Endodermal cell (in vitro differentiated cells): ENCODE measurements around the gene RPL32. TPM values are rescaled to one million over a fixed set of nuclear protein-coding genes. Genes with fewer than 3 reads are reported as not detected.

ENCODE experiments used
- DNase-seq: peaks from one replicate; pipeline ENCODE4 v3.0.0-alpha.2; 2017
- H3K27ac ChIP-seq: 2 replicates; pipeline ENCODE4 v1.5.1; 2013; ENCODE audit warnings: mild to moderate bottlenecking, low read depth, low read length, moderate library complexity
- H3K27me3 ChIP-seq: 2 replicates; pipeline ENCODE4 v1.6.1; 2013; ENCODE audit warnings: mild to moderate bottlenecking, low read length, moderate library complexity; ENCODE audit not compliant: insufficient read depth, control insufficient read depth, poor library complexity, severe bottlenecking
- H3K36me3 ChIP-seq: 2 replicates; pipeline ENCODE4 v1.7.0; 2013; ENCODE audit warnings: mild to moderate bottlenecking, low read length, moderate library complexity; ENCODE audit not compliant: control insufficient read depth, insufficient read depth
- H3K4me1 ChIP-seq: one replicate; pipeline ENCODE4 v1.7.0; 2013; ENCODE audit warnings: low read length; ENCODE audit not compliant: control insufficient read depth, insufficient read depth
- H3K4me3 ChIP-seq: 2 replicates; pipeline ENCODE4 v1.5.1; 2013; ENCODE audit warnings: mild to moderate bottlenecking, low read length, moderate library complexity
- H3K9ac ChIP-seq: 2 replicates; pipeline ENCODE4 v1.6.1; 2013; ENCODE audit warnings: mild to moderate bottlenecking, low read length, moderate library complexity; ENCODE audit not compliant: poor library complexity, severe bottlenecking; ENCODE audit errors: extremely low read depth
- H3K9me3 ChIP-seq: 2 replicates; pipeline ENCODE4 v1.6.1; 2013; ENCODE audit warnings: mild to moderate bottlenecking, low read length, moderate library complexity; ENCODE audit not compliant: control insufficient read depth
- H3K27ac Mint-ChIP-seq: 2 replicates; pipeline ENCODE4 v1.8.0; 2020; ENCODE audit warnings: mixed read lengths
- H3K27me3 Mint-ChIP-seq: 2 replicates; pipeline ENCODE4 v1.8.0; 2021; ENCODE audit warnings: mild to moderate bottlenecking, mixed read lengths; ENCODE audit not compliant: insufficient read depth
- H3K36me3 Mint-ChIP-seq: 2 replicates; pipeline ENCODE4 v1.8.0; 2020; ENCODE audit warnings: low read depth, mixed read lengths
- H3K4me1 Mint-ChIP-seq: 2 replicates; pipeline ENCODE4 v1.8.0; 2020; ENCODE audit warnings: mixed read lengths
- H3K4me3 Mint-ChIP-seq: 2 replicates; pipeline ENCODE4 v1.8.0; 2020; ENCODE audit warnings: mild to moderate bottlenecking, moderate library complexity, mixed read lengths
- H3K9me3 Mint-ChIP-seq: 2 replicates; pipeline ENCODE4 v1.8.0; 2020; ENCODE audit warnings: mild to moderate bottlenecking, mixed read lengths
- WGBS, 2 experiments: methylation state at CpG; one replicate each; pipeline versions ENCODE4 v1.1.5 to v1.1.7; 2013; ENCODE audit warnings: missing lambda C conversion rate in 2 of 2, mixed read lengths in 1 of 2; ENCODE audit not compliant: insufficient coverage in 1 of 2, insufficient read length in 1 of 2; 5-methylcytosine and 5-hydroxymethylcytosine counted together
- total RNA-seq, 2 donors: library from RNA; stranded (reverse); fragmentation: NEBNext Ultra II Directional in 1 of 2; extraction: Animal tissue kit (Norgen Biotek cat#: 25700) in 1 of 2; gene quantifications; 2 replicates in 1 of 2; 3 replicates in 1 of 2; pipeline ENCODE4 v1.2.1, GENCODE V29; 2021
- TF ChIP-seq, protein P1 (sequence below): fragments of 200-600 bp; sonication (generic); conservative IDR thresholded peaks from 2 replicates; pipeline ENCODE4 v1.5.0; 2021; ENCODE audit warnings: antibody characterized with exemption, mild to moderate bottlenecking

RPL32 gene
- total RNA-seq, 2 donors from 2014 or later = 1,362 to 1,580 TPM

DNA sequence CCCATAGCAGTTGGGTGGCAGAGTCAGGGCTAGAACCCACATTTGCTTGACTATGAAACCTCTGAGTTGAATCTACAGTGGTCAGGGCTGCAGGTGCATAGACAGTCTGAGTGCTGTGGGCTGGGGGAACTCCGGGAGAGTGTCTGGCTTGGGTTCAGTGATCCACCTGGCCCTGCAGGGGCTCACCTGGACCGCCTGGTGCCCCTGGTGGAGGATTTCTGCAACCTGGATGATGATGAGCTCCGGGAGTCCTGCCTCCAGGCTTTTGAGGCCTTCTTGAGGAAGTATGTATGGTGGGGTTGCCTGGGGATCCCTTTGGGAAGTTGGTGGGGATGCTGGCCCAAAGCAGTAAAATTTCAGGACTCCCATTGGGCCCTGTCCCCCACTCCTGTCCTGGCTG, 28.6 kb downstream of the RPL32 start:
- no peak overlapping the region for H3K9ac ChIP-seq
- H3K27ac Mint-ChIP-seq = no peak overlapping the region
- no peaks in the 10 kb centered on the region for H3K9me3 Mint-ChIP-seq
- no peaks in the 10 kb centered on the region for H3K36me3 ChIP-seq
- H3K4me1 Mint-ChIP-seq = peaks cover 7% of the 10 kb centered on the region
- H3K27me3 Mint-ChIP-seq = peaks cover 10% of the 10 kb centered on the region
- H3K27me3 ChIP-seq = no peaks in the 10 kb centered on the region
- no peak overlapping the region for H3K4me3 ChIP-seq
- DNase-seq = no peak
- H3K27ac ChIP-seq = no peak overlapping the region
- no peak overlapping the region for H3K4me3 Mint-ChIP-seq
- 92% methylated on average over 3 of the region's 3 CpGs; no CpG with 5 or more reads in 1 of the 2 experiments for whole genome bisulfite sequencing, 2 experiments
- H3K9me3 ChIP-seq = no peaks in the 10 kb centered on the region
- H3K36me3 Mint-ChIP-seq = no peaks in the 10 kb centered on the region
- H3K4me1 ChIP-seq = no peaks in the 10 kb centered on the region
- TF ChIP-seq, protein P1, sequence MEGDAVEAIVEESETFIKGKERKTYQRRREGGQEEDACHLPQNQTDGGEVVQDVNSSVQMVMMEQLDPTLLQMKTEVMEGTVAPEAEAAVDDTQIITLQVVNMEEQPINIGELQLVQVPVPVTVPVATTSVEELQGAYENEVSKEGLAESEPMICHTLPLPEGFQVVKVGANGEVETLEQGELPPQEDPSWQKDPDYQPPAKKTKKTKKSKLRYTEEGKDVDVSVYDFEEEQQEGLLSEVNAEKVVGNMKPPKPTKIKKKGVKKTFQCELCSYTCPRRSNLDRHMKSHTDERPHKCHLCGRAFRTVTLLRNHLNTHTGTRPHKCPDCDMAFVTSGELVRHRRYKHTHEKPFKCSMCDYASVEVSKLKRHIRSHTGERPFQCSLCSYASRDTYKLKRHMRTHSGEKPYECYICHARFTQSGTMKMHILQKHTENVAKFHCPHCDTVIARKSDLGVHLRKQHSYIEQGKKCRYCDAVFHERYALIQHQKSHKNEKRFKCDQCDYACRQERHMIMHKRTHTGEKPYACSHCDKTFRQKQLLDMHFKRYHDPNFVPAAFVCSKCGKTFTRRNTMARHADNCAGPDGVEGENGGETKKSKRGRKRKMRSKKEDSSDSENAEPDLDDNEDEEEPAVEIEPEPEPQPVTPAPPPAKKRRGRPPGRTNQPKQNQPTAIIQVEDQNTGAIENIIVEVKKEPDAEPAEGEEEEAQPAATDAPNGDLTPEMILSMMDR = peak; percentile 62

GRCh38 chr3:12810961-12811360, 30.4 kb downstream of the RPL32 start:
- Mint-ChIP-seq H3K27ac (no peak overlapping the region), H3K27me3 (peaks cover 10% of the 10 kb centered on the region), H3K36me3 (no peaks in the 10 kb centered on the region), H3K4me3 (peak overlapping the region; percentile 42), H3K4me1 (peaks cover 7% of the 10 kb centered on the region), H3K9me3 (no peaks in the 10 kb centered on the region)
- TF ChIP-seq, protein P1 = no peak
- Histone ChIP-seq H3K27me3 (no peaks in the 10 kb centered on the region), H3K36me3 (no peaks in the 10 kb centered on the region), H3K4me1 (no peaks in the 10 kb centered on the region), H3K9me3 (no peaks in the 10 kb centered on the region), H3K4me3 (no peak overlapping the region), H3K9ac (no peak overlapping the region), H3K27ac (no peak overlapping the region)
- no peak for DNase-seq
- WGBS, 2 experiments = 92 to 100% methylated on average over 2 to 5 of the region's 5 CpGs

GRCh38 chr3:12810013-12810780, 31.2 kb downstream of the RPL32 start:
- DNase-seq = peak; percentile 99
- Histone ChIP-seq H3K27me3 (no peaks in the 10 kb centered on the region), H3K9ac (peak overlapping the region; percentile 22), H3K36me3 (no peaks in the 10 kb centered on the region), H3K27ac (peak overlapping the region; percentile 32), H3K9me3 (no peaks in the 10 kb centered on the region), H3K4me1 (no peaks in the 10 kb centered on the region), H3K4me3 (peak overlapping the region; percentile 74)
- WGBS, 2 experiments = 0 to 2% methylated on average over 7 to 50 of the region's 50 CpGs
- Mint-ChIP-seq H3K27me3 (peaks cover 10% of the 10 kb centered on the region), H3K4me3 (peak overlapping the region; percentile 42), H3K27ac (no peak overlapping the region), H3K9me3 (no peaks in the 10 kb centered on the region), H3K36me3 (no peaks in the 10 kb centered on the region), H3K4me1 (peaks cover 7% of the 10 kb centered on the region)
- TF ChIP-seq, protein P1 = peak; percentile 97
